GM12878 (cell line): ENCODE results near the gene DDX50. TPM values are rescaled to one million over a fixed set of nuclear protein-coding genes. Genes with fewer than 3 reads are reported as not detected.

Experiments used
- ATAC-seq: fragments of 200-7000 bp; cut with Tn5 transposase; 3 replicates; pipeline ENCODE4 v1.9.1; 2020; ENCODE audit warnings: mild to moderate bottlenecking, moderate library complexity
- BruUV-seq: library from RNA; stranded (reverse); fragments of 400-500 nt; replicated peaks from 2 replicates; lab custom pipeline; 2021; lab: Mats Ljungman, UMichigan
- CTCF ChIA-PET: fragments of 300-600 bp; sonication (Branson Sonifier 250); formaldehyde crosslinking; extraction: SDS; loops from one replicate; lab custom pipeline; 2021; ENCODE audit warnings: inconsistent platforms; lab: Yijun Ruan, JAX
- POLR2A ChIA-PET: fragments of 350-600 bp; formaldehyde crosslinking; extraction: SDS; loops from one replicate; lab custom pipeline; 2021; ENCODE audit warnings: inconsistent platforms; lab: Charles Lee
- RAD21 ChIA-PET: fragments of 300-600 bp; sonication (Branson Sonifier 250); formaldehyde crosslinking; loops from one replicate; lab custom pipeline; 2023; ENCODE audit warnings: antibody characterized with exemption; ENCODE audit not compliant: unreplicated experiment; lab: Charles Lee
- SMC1A ChIA-PET: fragments of 300-600 bp; sonication (Branson Sonifier 250); formaldehyde crosslinking; loops from one replicate; lab custom pipeline; 2023; ENCODE audit not compliant: unreplicated experiment, uncharacterized antibody; lab: Charles Lee
- DNase-seq: peaks from one replicate; pipeline ENCODE4 v3.0.0-alpha.2; 2011; ENCODE audit warnings: low read depth, low spot score
- FAIRE-seq: peaks from 3 replicates; lab custom pipeline; 2011; peaks lifted over from hg19 to GRCh38; lab: Jason Lieb, UNC
- H2AFZ ChIP-seq: 2 replicates; pipeline ENCODE4 v1.6.0; 2011; ENCODE audit warnings: low read depth, low read length, control low read depth; ENCODE audit not compliant: control insufficient read depth
- H3K27ac ChIP-seq: 2 replicates; pipeline ENCODE4 v1.5.1; 2011; ENCODE audit warnings: control low read depth; ENCODE audit not compliant: control insufficient read depth, insufficient read depth
- H3K27me3 ChIP-seq, 2 experiments: replicated peaks in 1 of 2; 2 replicates each; pipeline versions ENCODE4 v1.6.0 to v1.6.1; 2011; ENCODE audit warnings: low read length in 1 of 2; ENCODE audit not compliant: control insufficient read depth in 2 of 2, insufficient read depth in 2 of 2
- H3K36me3 ChIP-seq, 2 experiments: 2 replicates each; pipeline ENCODE4 v1.5.1; 2011; ENCODE audit warnings: low read length in 1 of 2; ENCODE audit not compliant: control insufficient read depth in 2 of 2, insufficient read depth in 2 of 2
- H3K4me1 ChIP-seq: 2 replicates; pipeline ENCODE4 v1.6.1; 2011; ENCODE audit warnings: mild to moderate bottlenecking, low read length, moderate library complexity, mixed read lengths; ENCODE audit not compliant: control insufficient read depth, insufficient read depth
- H3K4me2 ChIP-seq: 2 replicates; pipeline ENCODE4 v1.6.0; 2011; ENCODE audit warnings: control low read depth; ENCODE audit not compliant: control insufficient read depth, insufficient read depth
- H3K4me3 ChIP-seq: fragments of 200-600 bp; sonication (generic); 2 replicates; pipeline ENCODE4 v1.5.1; 2016
- H3K79me2 ChIP-seq: 2 replicates; pipeline ENCODE4 v1.6.0; 2011; ENCODE audit warnings: low read length; ENCODE audit not compliant: control insufficient read depth, insufficient read depth
- H3K9ac ChIP-seq: 2 replicates; pipeline ENCODE4 v1.8.0; 2011; ENCODE audit warnings: low read length, control low read depth, mixed read lengths; ENCODE audit not compliant: control insufficient read depth, insufficient read depth
- H3K9me3 ChIP-seq: replicated peaks from 3 replicates; pipeline ENCODE4 v1.5.1; 2011; ENCODE audit warnings: mild to moderate bottlenecking, low read length; ENCODE audit not compliant: control insufficient read depth, insufficient read depth
- H4K20me1 ChIP-seq: 2 replicates; pipeline ENCODE4 v1.6.0; 2011; ENCODE audit not compliant: control insufficient read depth, insufficient read depth
- CEBPB ChIP-seq, 2 experiments: fragments of 150-350 bp in 1 of 2; IDR thresholded peaks; 2 replicates each; pipeline ENCODE4 v1.6.1; 2012 to 2014; ENCODE audit warnings: low read depth in 2 of 2, low read length in 2 of 2, borderline replicate concordance in 1 of 2, inconsistent platforms in 1 of 2
- CHD2 ChIP-seq: IDR thresholded peaks from 2 replicates; pipeline ENCODE4 v1.6.1; 2011; ENCODE audit warnings: low read depth, low read length, improper control_type of control experiment, borderline replicate concordance
- ESRRA ChIP-seq: IDR thresholded peaks from 2 replicates; pipeline ENCODE4 v1.6.1; 2012; ENCODE audit warnings: mild to moderate bottlenecking, low read length, improper control_type of control experiment
- GABPA ChIP-seq: IDR thresholded peaks from 2 replicates; pipeline ENCODE4 v1.6.1; 2014; ENCODE audit warnings: antibody characterized with exemption, low read depth, mild to moderate bottlenecking, inconsistent platforms
- HDAC6 ChIP-seq: fragments of 200-600 bp; sonication (generic); IDR thresholded peaks from one replicate; pipeline ENCODE4 v1.8.0; 2017; ENCODE audit warnings: antibody characterized with exemption; ENCODE audit not compliant: unreplicated experiment
- HDGF ChIP-seq: fragments of 450-650 bp; IDR thresholded peaks from 2 replicates; pipeline ENCODE4 v1.6.1; 2016; ENCODE audit warnings: antibody characterized with exemption
- KAT2A ChIP-seq: conservative IDR thresholded peaks from 2 replicates; pipeline ENCODE4 v1.6.1; 2011; ENCODE audit warnings: low read depth, low read length; ENCODE audit not compliant: control insufficient read depth
- MLLT1 ChIP-seq: fragments of 450-650 bp; IDR thresholded peaks from 2 replicates; pipeline ENCODE4 v1.6.1; 2016; ENCODE audit warnings: mild to moderate bottlenecking
- STAT1 ChIP-seq: fragments of 450-650 bp; conservative IDR thresholded peaks from 2 replicates; pipeline ENCODE4 v1.6.1; 2014; ENCODE audit warnings: antibody characterized with exemption, mild to moderate bottlenecking
- WRNIP1 ChIP-seq: IDR thresholded peaks from 2 replicates; pipeline ENCODE4 v1.6.1; 2011; ENCODE audit warnings: low read depth, low read length, improper control_type of control experiment, borderline replicate concordance
- WGBS: methylation state at CpG from one replicate; pipeline ENCODE4 v1.1.6; 2016; ENCODE audit warnings: low lambda C conversion rate; ENCODE audit not compliant: insufficient replicate concordance, insufficient coverage; ENCODE audit errors: missing lambda C conversion rate; 5-methylcytosine and 5-hydroxymethylcytosine counted together
- in situ Hi-C: fragments of 300-500 bp; cut with MboI; formaldehyde crosslinking; loops from 9 replicates; pipeline ENCODE4 v1.14.3; 2018; ENCODE audit warnings: mixed read lengths
- intact Hi-C: fragments of 100-400 bp; cut with micrococcal nuclease; formaldehyde crosslinking; loops from one replicate; pipeline ENCODE4 v1.14.2; 2022; ENCODE audit not compliant: unreplicated experiment
- polyA plus RNA-seq, 11 experiments: library from polyadenylated mRNA; depleted of rRNA in 4 of 11; unstranded in 6 of 11; stranded (reverse) in 5 of 11; fragments of >200 nt; fragmentation: Nextera tagmentation in 4 of 11; fragmentation: Illumina TruSeq in 1 of 11; extraction: Ambion mirVana in 4 of 11; extraction: Trizol in 1 of 11; gene quantifications; 1 replicate in 1 of 11; 2 replicates in 10 of 11; pipeline versions ENCODE4 v1.2.1 to v1.2.3, GENCODE V29; 2011 to 2016; ENCODE audit warnings: inconsistent platforms in 2 of 11, missing spikeins in 2 of 11, low read depth in 1 of 11
- total RNA-seq, 4 experiments: library from RNA; depleted of rRNA in 3 of 4; stranded (reverse); fragments of >200 nt in 3 of 4; fragmentation: Illumina TruSeq in 1 of 4; extraction: Trizol in 1 of 4; gene quantifications; 2 replicates each; pipeline versions ENCODE4 v1.2.1 to v1.2.3, GENCODE V29; 2013 to 2021

Gene DDX50
- total and polyA plus RNA-seq, 10 of the 15 experiments (the other 5 are each of a cell fraction or from before 2014, with no cell fraction given): 24.9 to 52.0 (median 36.8) TPM

GRCh38 chr10:68957654-68958053 lies 56.5 kb downstream of the DDX50 start:
- CTCF ChIA-PET: interaction anchor here (0.6 to 2.8 kb wide), 6 partner anchors 13 to 137 kb away, joined by 3 to 14 read pairs (median 8); no protein-coding TSS in a partner anchor
- RAD21 ChIA-PET: no interaction called here
- in situ Hi-C loops: no loop called here
- H3K79me2 ChIP-seq: peaks cover 75% of the 10 kb centered on the region
- peak overlapping the region; percentile 94 for H3K27ac ChIP-seq
- H3K9ac ChIP-seq: peak overlapping the region; percentile 92
- BruUV-seq: no TSS peak
- no peaks in the 10 kb centered on the region for H3K4me1 ChIP-seq
- intact Hi-C loops: loop anchor here (2.0 kb wide), 1 partner anchor 135 kb away; no protein-coding TSS in a partner anchor
- POLR2A ChIA-PET: interaction anchor here (1.0 kb wide), 1 partner anchor 625 kb away, joined by 3 read pairs; no protein-coding TSS in a partner anchor
- SMC1A ChIA-PET: interaction anchor here (1.1 to 4.9 kb wide), 3 partner anchors 21 to 61 kb away, joined by 3 to 15 read pairs (median 4); no protein-coding TSS in a partner anchor
- ATAC-seq: no peak
- FAIRE-seq: no peak
- DNase-seq: no peak
- H3K9me3 ChIP-seq: no peaks in the 10 kb centered on the region
- H2AFZ ChIP-seq: no peak overlapping the region
- H3K4me2 ChIP-seq: peak overlapping the region; percentile 38
- H3K4me3 ChIP-seq: peak overlapping the region; percentile 93
- TF ChIP-seq GABPA (no peak), CHD2 (no peak), HDGF (no peak), MLLT1 (no peak), STAT1 (no peak), WRNIP1 (no peak), KAT2A (no peak), ESRRA (no peak), HDAC6 (no peak), CEBPB (IDR thresholded peaks at IDR 0.05; ENCODE audit: borderline replicate concordance in 1 of 2, low read depth in 2 of 2, low read length in 2 of 2) (no peak)
- TF ChIP-seq, all 136 proteins: peak for 0
- Histone ChIP-seq H3K36me3 (peaks cover 0 to 3% of the 10 kb centered on the region in 2 experiments; a peak in 2 of 4 replicates), H4K20me1 (no peaks in the 10 kb centered on the region), H3K27me3 (no peaks in the 10 kb centered on the region)
- WGBS: 2% methylated on average over 3 of the region's 3 CpGs
